Esophagus muscularis mucosa (tissue), 4 donors: Measurements from ENCODE around the gene S100A4.

ENCODE experiments used
- EP300 ChIP-seq: sonication (generic); formaldehyde crosslinking; IDR thresholded peaks from one replicate; pipeline ENCODE4 v1.6.1; 2017; ENCODE audit warnings: antibody characterized with exemption
- POLR2A ChIP-seq: fragments of 450-650 bp; IDR thresholded peaks from one replicate; pipeline ENCODE4 v1.6.1; 2017; ENCODE audit warnings: antibody characterized with exemption, moderate library complexity, mild to moderate bottlenecking, low read depth
- POLR2AphosphoS5 ChIP-seq, 2 donors: sonication (generic); formaldehyde crosslinking; IDR thresholded peaks; one replicate each; pipeline ENCODE4 v1.6.1; 2017; ENCODE audit warnings: antibody characterized with exemption in 2 of 2
- TF ChIP-seq, protein P1 (sequence below), 3 experiments: fragments of 200-600 bp in 2 of 3; fragments of 450-650 bp in 1 of 3; sonication (generic) in 2 of 3; IDR thresholded peaks; one replicate each; pipeline ENCODE4 v1.5.1; 2017 to 2019; ENCODE audit warnings: antibody characterized with exemption in 3 of 3, mild to moderate bottlenecking in 2 of 3, moderate library complexity in 1 of 3

DNA sequence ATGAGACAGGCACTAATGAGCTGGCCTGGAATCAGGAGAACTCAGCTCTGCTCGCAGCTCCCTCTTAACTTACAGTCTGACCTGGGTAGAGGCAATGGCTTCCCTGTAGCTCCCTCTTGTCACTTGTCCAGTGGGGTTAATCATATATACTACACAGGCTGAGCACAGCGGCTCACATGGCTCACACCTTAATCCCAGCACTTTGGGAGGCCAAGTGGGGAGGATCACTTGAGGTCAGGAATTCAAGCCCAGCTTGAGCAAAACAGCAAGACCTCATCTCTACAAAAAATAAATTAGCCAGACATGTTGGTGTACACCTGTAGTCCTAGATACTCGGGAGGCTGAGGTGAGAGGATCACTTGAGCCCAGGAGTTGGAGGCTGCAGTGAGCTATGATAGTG, 14.0 kb downstream of the S100A4 start:
- TF ChIP-seq EP300 (no peak), POLR2A (no peak), POLR2AphosphoS5 (IDR thresholded peaks at IDR 0.05) (no peak)
- TF ChIP-seq, protein P1, sequence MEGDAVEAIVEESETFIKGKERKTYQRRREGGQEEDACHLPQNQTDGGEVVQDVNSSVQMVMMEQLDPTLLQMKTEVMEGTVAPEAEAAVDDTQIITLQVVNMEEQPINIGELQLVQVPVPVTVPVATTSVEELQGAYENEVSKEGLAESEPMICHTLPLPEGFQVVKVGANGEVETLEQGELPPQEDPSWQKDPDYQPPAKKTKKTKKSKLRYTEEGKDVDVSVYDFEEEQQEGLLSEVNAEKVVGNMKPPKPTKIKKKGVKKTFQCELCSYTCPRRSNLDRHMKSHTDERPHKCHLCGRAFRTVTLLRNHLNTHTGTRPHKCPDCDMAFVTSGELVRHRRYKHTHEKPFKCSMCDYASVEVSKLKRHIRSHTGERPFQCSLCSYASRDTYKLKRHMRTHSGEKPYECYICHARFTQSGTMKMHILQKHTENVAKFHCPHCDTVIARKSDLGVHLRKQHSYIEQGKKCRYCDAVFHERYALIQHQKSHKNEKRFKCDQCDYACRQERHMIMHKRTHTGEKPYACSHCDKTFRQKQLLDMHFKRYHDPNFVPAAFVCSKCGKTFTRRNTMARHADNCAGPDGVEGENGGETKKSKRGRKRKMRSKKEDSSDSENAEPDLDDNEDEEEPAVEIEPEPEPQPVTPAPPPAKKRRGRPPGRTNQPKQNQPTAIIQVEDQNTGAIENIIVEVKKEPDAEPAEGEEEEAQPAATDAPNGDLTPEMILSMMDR (IDR thresholded peaks at IDR 0.05): no peak
